ENCODE data around the gene HINT2. TPM values are rescaled to one million over a fixed set of nuclear protein-coding genes. Genes with fewer than 3 reads are reported as not detected.

Gene HINT2
- total RNA-seq, 2 donors from 2014 or later, result 38.6 to 39.7 TPM

- H3K4me3 ChIP-seq, result no peak overlapping the region
- no peaks in the 10 kb centered on the region for H3K36me3 ChIP-seq
- no peak for TF ChIP-seq POLR2AphosphoS5 (IDR thresholded peaks at IDR 0.05)
- no peak for TF ChIP-seq CTCF (IDR thresholded peaks at IDR 0.05)
- TF ChIP-seq POLR2A (IDR thresholded peaks at IDR 0.05), result no peak
- DNase-seq (ENCODE audit: low spot score), result no peak
- intact Hi-C loops (cut with DNase I), result no loop called here
- no peaks in the 10 kb centered on the region for H3K9me3 ChIP-seq
- H3K27me3 ChIP-seq (replicated peaks; ENCODE audit: insufficient read depth), result no peaks in the 10 kb centered on the region
- H3K27ac ChIP-seq, result no peak overlapping the region
- no peaks in the 10 kb centered on the region for H3K4me1 ChIP-seq (replicated peaks)
These were observed 31.4 kb downstream of the HINT2 start for GRCh38 chr9:35783418-35783817.

DNA sequence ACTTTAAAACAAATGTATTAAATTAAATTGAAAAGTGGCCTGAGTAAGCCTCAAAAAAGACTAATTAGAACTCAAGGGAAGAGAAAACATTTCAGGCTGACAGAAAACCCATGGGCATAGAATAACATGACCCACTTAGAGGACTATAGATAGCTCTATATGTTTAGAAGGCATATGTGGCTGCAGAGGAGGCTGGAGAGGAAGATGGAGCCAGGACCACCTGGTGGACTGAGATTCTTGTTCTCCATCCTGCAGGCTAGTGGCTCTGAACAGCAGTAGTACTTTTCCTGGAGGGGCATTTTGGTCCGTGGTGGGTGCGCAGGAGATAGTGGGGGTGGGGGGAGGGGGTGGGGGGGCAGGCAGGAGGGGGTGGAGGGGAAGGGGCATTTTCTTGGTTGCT is 33.8 kb downstream of the HINT2 start:
- no peak overlapping the region for H3K4me3 ChIP-seq
- no peaks in the 10 kb centered on the region for H3K9me3 ChIP-seq
- no peak for DNase-seq (ENCODE audit: low spot score)
- no peaks in the 10 kb centered on the region for H3K4me1 ChIP-seq (replicated peaks)
- 85% methylated on average over 2 of the region's 2 CpGs for WGBS
- intact Hi-C loops (cut with DNase I), result no loop called here
- H3K27me3 ChIP-seq (replicated peaks; ENCODE audit: insufficient read depth), result no peaks in the 10 kb centered on the region
- no peaks in the 10 kb centered on the region for H3K36me3 ChIP-seq
- H3K27ac ChIP-seq, result no peak overlapping the region
- no peak for TF ChIP-seq POLR2AphosphoS5 (IDR thresholded peaks at IDR 0.05)
- no peak for TF ChIP-seq CTCF (IDR thresholded peaks at IDR 0.05)
- TF ChIP-seq POLR2A (IDR thresholded peaks at IDR 0.05), result no peak

- H3K27ac ChIP-seq, result no peak overlapping the region
- no peaks in the 10 kb centered on the region for H3K36me3 ChIP-seq
- DNase-seq (ENCODE audit: low spot score), result no peak
- no peak for TF ChIP-seq POLR2A (IDR thresholded peaks at IDR 0.05)
- TF ChIP-seq POLR2AphosphoS5 (IDR thresholded peaks at IDR 0.05), result no peak
- no peak for TF ChIP-seq CTCF (IDR thresholded peaks at IDR 0.05)
- H3K4me3 ChIP-seq, result no peak overlapping the region
- intact Hi-C loops (cut with DNase I), result no loop called here
- WGBS, result 78% methylated on average over 3 of the region's 3 CpGs
- H3K4me1 ChIP-seq (replicated peaks), result no peaks in the 10 kb centered on the region
- H3K27me3 ChIP-seq (replicated peaks; ENCODE audit: insufficient read depth), result no peaks in the 10 kb centered on the region
- H3K9me3 ChIP-seq, result no peaks in the 10 kb centered on the region
These were observed 36.3 kb downstream of the HINT2 start for GRCh38 chr9:35778496-35778895.

DNA sequence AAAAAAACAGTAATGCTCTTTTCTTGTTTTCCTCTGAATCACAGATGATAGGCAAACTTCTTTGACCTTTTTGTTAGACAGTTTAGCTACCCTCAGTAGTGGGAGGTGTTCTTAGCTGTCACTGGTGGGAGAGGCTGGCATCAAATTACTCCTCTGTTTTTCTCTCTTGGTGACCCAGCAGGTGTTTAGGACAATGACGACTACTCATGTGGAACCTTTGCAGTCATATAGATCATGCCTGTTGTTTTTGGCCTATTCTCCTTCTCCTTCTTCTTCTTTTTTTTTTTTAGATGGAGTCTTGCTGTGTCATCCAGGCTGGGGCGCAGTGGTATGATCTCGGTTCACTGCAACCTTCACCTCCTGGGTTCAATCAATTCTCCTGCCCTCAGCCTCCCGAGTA is 38.8 kb downstream of the HINT2 start:
- Histone ChIP-seq H3K9me3 (no peaks in the 10 kb centered on the region), H3K36me3 (no peaks in the 10 kb centered on the region), H3K4me1 (replicated peaks) (peaks cover 12% of the 10 kb centered on the region), H3K27me3 (replicated peaks; ENCODE audit: insufficient read depth) (no peaks in the 10 kb centered on the region), H3K27ac (no peak overlapping the region), H3K4me3 (no peak overlapping the region)
- TF ChIP-seq POLR2A (IDR thresholded peaks at IDR 0.05), result no peak
- no peak for TF ChIP-seq POLR2AphosphoS5 (IDR thresholded peaks at IDR 0.05)
- TF ChIP-seq CTCF (IDR thresholded peaks at IDR 0.05), result no peak
- 79% methylated on average over 4 of the region's 4 CpGs for WGBS
- no peak for DNase-seq (ENCODE audit: low spot score)
- intact Hi-C loops (cut with DNase I), result no loop called here

DNA sequence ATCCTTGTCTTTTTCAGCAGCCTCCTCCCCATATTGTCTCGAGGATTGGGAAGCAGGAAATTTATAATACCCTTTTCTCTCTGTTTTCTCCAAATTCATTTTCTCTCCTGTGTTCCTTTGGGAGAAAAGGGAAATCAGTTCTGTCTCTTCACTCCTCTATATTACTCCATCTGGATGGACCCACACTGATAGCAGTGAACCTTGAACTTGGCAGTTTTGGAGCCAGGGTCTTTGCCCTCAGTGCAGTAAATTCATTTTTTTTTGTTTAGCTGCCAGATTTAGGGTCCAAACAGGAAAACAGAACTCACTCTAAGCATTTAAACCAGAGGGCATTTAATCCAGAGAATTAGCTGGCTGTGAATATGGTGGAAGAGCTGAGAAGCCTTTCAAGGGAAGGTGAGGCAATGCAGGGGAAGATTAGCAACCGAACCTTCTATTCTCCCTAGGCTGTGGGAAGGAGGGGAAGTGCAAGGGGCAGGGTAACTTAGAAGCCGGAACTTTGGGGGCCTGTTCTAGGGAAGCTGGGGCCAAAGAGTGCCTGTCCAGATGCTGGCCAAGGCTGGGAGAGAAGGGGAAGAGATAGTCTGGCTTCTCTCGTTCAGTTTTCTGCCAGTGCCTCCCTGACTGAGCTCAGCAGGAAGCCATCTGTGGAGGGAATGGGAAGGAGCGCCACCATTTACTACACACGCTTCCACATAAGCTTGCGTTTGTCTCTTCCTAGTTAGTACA is 39.8 kb downstream of the HINT2 start:
- no peaks in the 10 kb centered on the region for H3K27me3 ChIP-seq (replicated peaks; ENCODE audit: insufficient read depth)
- H3K9me3 ChIP-seq, result no peaks in the 10 kb centered on the region
- TF ChIP-seq POLR2A (IDR thresholded peaks at IDR 0.05), result no peak
- TF ChIP-seq CTCF (IDR thresholded peaks at IDR 0.05), result no peak
- TF ChIP-seq POLR2AphosphoS5 (IDR thresholded peaks at IDR 0.05), result no peak
- H3K36me3 ChIP-seq, result no peaks in the 10 kb centered on the region
- intact Hi-C loops (cut with DNase I), result no loop called here
- H3K4me1 ChIP-seq (replicated peaks), result peaks cover 21% of the 10 kb centered on the region
- no peak overlapping the region for H3K4me3 ChIP-seq
- WGBS, result 81% methylated on average over 7 of the region's 7 CpGs
- no peak for DNase-seq (ENCODE audit: low spot score)
- H3K27ac ChIP-seq, result no peak overlapping the region

All from prostate gland (tissue), 2 donors.